ENCODE results near the gene AAK1. TPM values are rescaled to one million over a fixed set of nuclear protein-coding genes. Genes with fewer than 3 reads are reported as not detected.

AAK1 gene
- total RNA-seq, 2 donors from 2014 or later = 44.6 to 60.0 TPM

DNA sequence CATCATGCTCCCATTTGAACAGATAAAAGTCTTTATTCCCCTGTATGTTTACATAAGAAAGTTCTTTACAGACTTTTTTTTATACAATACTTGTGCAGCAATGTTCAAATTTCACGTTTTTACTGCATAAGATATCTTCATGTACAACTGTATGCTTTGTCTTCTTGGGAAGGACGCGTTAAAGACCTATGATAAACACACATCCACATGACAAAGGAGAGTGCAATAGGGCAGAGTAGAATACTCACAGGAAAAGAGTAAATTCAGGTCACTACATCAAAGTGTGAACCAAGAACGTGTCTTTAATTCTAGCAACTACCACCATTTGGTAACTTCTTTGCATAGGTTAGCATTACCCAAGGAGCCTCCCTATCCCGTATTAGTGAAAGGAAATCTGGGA is 172.6 kb downstream of the AAK1 start:
- intact Hi-C loops (cut with DNase I) = no loop called here
- DNase-seq (no peak), ATAC-seq (no peak)
- peaks cover 9% of the 10 kb centered on the region for H3K4me1 ChIP-seq
- H3K36me3 ChIP-seq (replicated peaks in 1 of 2; ENCODE audit: insufficient read depth in 1 of 2, low read depth in 2 of 2) = no peaks in the 10 kb centered on the region
- 54 to 65% methylated on average over 5 of the region's 5 CpGs for WGBS, 2 donors
- H3K27ac ChIP-seq = no peak overlapping the region
- H3K27me3 ChIP-seq = no peaks in the 10 kb centered on the region
- no peak overlapping the region for H3K4me3 ChIP-seq
- no peaks in the 10 kb centered on the region for H3K9me3 ChIP-seq
- TF ChIP-seq, protein P1, sequence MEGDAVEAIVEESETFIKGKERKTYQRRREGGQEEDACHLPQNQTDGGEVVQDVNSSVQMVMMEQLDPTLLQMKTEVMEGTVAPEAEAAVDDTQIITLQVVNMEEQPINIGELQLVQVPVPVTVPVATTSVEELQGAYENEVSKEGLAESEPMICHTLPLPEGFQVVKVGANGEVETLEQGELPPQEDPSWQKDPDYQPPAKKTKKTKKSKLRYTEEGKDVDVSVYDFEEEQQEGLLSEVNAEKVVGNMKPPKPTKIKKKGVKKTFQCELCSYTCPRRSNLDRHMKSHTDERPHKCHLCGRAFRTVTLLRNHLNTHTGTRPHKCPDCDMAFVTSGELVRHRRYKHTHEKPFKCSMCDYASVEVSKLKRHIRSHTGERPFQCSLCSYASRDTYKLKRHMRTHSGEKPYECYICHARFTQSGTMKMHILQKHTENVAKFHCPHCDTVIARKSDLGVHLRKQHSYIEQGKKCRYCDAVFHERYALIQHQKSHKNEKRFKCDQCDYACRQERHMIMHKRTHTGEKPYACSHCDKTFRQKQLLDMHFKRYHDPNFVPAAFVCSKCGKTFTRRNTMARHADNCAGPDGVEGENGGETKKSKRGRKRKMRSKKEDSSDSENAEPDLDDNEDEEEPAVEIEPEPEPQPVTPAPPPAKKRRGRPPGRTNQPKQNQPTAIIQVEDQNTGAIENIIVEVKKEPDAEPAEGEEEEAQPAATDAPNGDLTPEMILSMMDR (IDR thresholded peaks at IDR 0.05) = no peak
- TF ChIP-seq POLR2A (IDR thresholded peaks at IDR 0.05) = no peak

DNA sequence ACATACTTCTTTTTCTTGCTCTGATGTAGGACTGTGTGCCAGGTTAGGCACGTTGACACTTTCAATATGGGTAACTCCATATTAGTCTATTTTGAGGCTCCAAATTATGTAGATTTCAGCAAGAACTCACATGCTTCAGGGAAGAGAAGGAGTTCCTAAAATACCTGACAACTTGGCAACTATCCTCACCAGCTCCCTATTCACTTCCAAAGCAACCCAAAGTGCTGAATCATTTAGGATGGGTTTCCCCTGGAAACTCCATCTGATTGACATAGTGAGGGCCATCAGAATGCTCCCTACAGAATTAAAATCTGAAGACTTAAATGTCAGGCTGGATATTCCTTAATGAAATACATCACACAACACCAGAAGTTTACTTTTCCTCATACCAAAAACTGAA is 173.8 kb downstream of the AAK1 start:
- H3K36me3 ChIP-seq (replicated peaks in 1 of 2; ENCODE audit: insufficient read depth in 1 of 2, low read depth in 2 of 2) = peaks cover 2 to 7% of the 10 kb centered on the region in 2 donors
- no peak overlapping the region for H3K27ac ChIP-seq
- no peaks in the 10 kb centered on the region for H3K27me3 ChIP-seq
- TF ChIP-seq, protein P1 (IDR thresholded peaks at IDR 0.05) = no peak
- intact Hi-C loops (cut with DNase I) = no loop called here
- 93 to 96% methylated on average over 1 of the region's 1 CpG for WGBS, 2 donors
- no peak overlapping the region for H3K4me3 ChIP-seq
- ATAC-seq (no peak), DNase-seq (no peak)
- peaks cover 9% of the 10 kb centered on the region for H3K4me1 ChIP-seq
- H3K9me3 ChIP-seq = no peaks in the 10 kb centered on the region

DNA sequence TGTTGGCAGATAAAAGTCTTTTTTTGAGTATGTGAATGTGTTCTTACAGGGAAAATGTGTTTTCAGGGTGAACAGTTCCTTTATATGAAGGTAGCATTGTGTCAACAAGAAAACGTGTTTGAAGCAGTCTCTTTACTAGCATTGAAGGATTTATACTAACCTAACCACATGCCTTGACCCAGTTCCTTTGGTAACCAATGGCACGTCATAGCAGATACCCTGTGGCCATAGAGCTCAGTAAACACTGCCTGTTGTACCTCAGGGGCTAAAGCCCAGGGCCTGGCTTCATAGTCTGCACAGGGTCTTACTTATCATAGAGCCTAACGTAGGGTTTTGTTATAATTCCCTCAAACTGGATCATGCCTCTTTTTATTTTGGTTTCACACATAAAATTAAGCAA is 174.2 kb downstream of the AAK1 start:
- WGBS, 2 donors = 89 to 92% methylated on average over 3 of the region's 3 CpGs
- Histone ChIP-seq H3K36me3 (replicated peaks in 1 of 2; ENCODE audit: insufficient read depth in 1 of 2, low read depth in 2 of 2) (peaks cover 2 to 7% of the 10 kb centered on the region in 2 donors), H3K27ac (no peak overlapping the region), H3K4me1 (peaks cover 9% of the 10 kb centered on the region), H3K27me3 (no peaks in the 10 kb centered on the region), H3K9me3 (no peaks in the 10 kb centered on the region), H3K4me3 (no peak overlapping the region)
- DNase-seq (no peak), ATAC-seq (no peak)
- TF ChIP-seq POLR2A (IDR thresholded peaks at IDR 0.05) = no peak
- TF ChIP-seq, protein P1 (IDR thresholded peaks at IDR 0.05) = no peak
- intact Hi-C loops (cut with DNase I) = no loop called here

DNA sequence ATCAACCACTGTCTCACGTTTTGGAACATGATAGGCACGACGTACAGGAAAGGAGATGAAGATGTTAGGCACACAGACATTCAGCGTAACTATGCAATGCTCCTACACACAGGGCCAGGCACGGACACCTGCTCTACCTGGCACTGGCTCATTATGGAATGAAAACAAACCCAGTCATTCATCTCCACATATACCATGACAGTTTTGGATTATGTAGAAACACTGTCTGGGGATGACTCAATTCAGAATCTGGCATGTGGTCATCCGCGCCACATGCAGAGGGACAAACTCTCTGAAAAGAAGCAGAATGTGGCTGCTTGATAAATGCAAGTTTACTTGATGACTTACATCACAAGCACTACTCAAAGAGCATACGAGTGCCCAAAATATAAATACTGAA is 176.8 kb downstream of the AAK1 start:
- ATAC-seq (no peak), DNase-seq (no peak)
- TF ChIP-seq, protein P1 (IDR thresholded peaks at IDR 0.05) = no peak
- no peak for TF ChIP-seq POLR2A (IDR thresholded peaks at IDR 0.05)
- Histone ChIP-seq H3K4me3 (no peak overlapping the region), H3K4me1 (peaks cover 5% of the 10 kb centered on the region), H3K27me3 (no peaks in the 10 kb centered on the region), H3K36me3 (replicated peaks in 1 of 2; ENCODE audit: insufficient read depth in 1 of 2, low read depth in 2 of 2) (peaks cover 2 to 7% of the 10 kb centered on the region in 2 donors), H3K9me3 (no peaks in the 10 kb centered on the region), H3K27ac (no peak overlapping the region)
- intact Hi-C loops (cut with DNase I) = no loop called here
- WGBS, 2 donors = 91 to 94% methylated on average over 8 of the region's 8 CpGs

All from body of pancreas (tissue), 4 donors.